Keratinocyte (primary cell): ENCODE data around the gene AOC1. TPM values are rescaled to one million over a fixed set of nuclear protein-coding genes. Genes with fewer than 3 reads are reported as not detected.

Experiments
- DNase-seq: peaks from one replicate; pipeline ENCODE4 v3.0.0-alpha.2; 2011; ENCODE audit warnings: low read depth, missing footprints, low spot score
- FAIRE-seq: peaks from 2 replicates; lab custom pipeline; 2011; peaks lifted over from hg19 to GRCh38; lab: Jason Lieb, UNC
- H2AFZ ChIP-seq: 2 replicates; pipeline ENCODE4 v1.6.0; 2012; ENCODE audit warnings: low read length, control low read depth, inconsistent platforms; ENCODE audit not compliant: control insufficient read depth
- H3K27ac ChIP-seq: 2 replicates; pipeline ENCODE4 v1.5.1; 2011; ENCODE audit warnings: low read length; ENCODE audit not compliant: control insufficient read depth, insufficient read depth
- H3K27me3 ChIP-seq: 3 replicates; pipeline ENCODE4 v1.6.0; 2011; ENCODE audit warnings: low read length; ENCODE audit not compliant: control insufficient read depth, insufficient read depth; ENCODE audit errors: extremely low read depth
- H3K36me3 ChIP-seq, 2 experiments: 2 replicates in 1 of 2; 3 replicates in 1 of 2; pipeline ENCODE4 v1.5.1; 2011; ENCODE audit warnings: low read length in 2 of 2, mild to moderate bottlenecking in 1 of 2; ENCODE audit not compliant: control insufficient read depth in 2 of 2, insufficient read depth in 2 of 2; ENCODE audit errors: extremely low read depth in 1 of 2
- H3K4me1 ChIP-seq: 3 replicates; pipeline ENCODE4 v1.5.1; 2011; ENCODE audit warnings: low read length; ENCODE audit not compliant: control insufficient read depth, insufficient read depth; ENCODE audit errors: extremely low read depth
- H3K4me2 ChIP-seq: 3 replicates; pipeline ENCODE4 v1.6.0; 2011; ENCODE audit warnings: low read depth, low read length; ENCODE audit not compliant: control insufficient read depth, insufficient read depth; ENCODE audit errors: extremely low read depth
- H3K4me3 ChIP-seq, 3 experiments: fragments of 200-600 bp in 1 of 3; sonication (generic) in 1 of 3; 2 replicates in 2 of 3; 3 replicates in 1 of 3; pipeline ENCODE4 v1.5.1; 2011 to 2016; ENCODE audit warnings: low read length in 3 of 3, mild to moderate bottlenecking in 3 of 3, control low read depth in 2 of 3, inconsistent platforms in 1 of 3, low read depth in 1 of 3, mixed read lengths in 1 of 3, mixed run types in 1 of 3, moderate library complexity in 1 of 3; ENCODE audit not compliant: control insufficient read depth in 2 of 3, insufficient read depth in 2 of 3; ENCODE audit errors: extremely low read depth in 1 of 3
- H3K79me2 ChIP-seq: 2 replicates; pipeline ENCODE4 v1.6.0; 2012; ENCODE audit warnings: low read length; ENCODE audit not compliant: control insufficient read depth, insufficient read depth
- H3K9ac ChIP-seq: 3 replicates; pipeline ENCODE4 v1.6.0; 2011; ENCODE audit warnings: low read length; ENCODE audit not compliant: control insufficient read depth, insufficient read depth; ENCODE audit errors: extremely low read depth
- H3K9me1 ChIP-seq: 3 replicates; pipeline ENCODE4 v1.6.0; 2011; ENCODE audit warnings: low read length; ENCODE audit not compliant: control insufficient read depth, insufficient read depth; ENCODE audit errors: extremely low read depth
- H3K9me3 ChIP-seq: 2 replicates; pipeline ENCODE4 v1.5.1; 2012; ENCODE audit warnings: low read depth, low read length; ENCODE audit not compliant: control insufficient read depth
- H4K20me1 ChIP-seq: 3 replicates; pipeline ENCODE4 v1.6.0; 2011; ENCODE audit warnings: low read length; ENCODE audit not compliant: control insufficient read depth, insufficient read depth; ENCODE audit errors: extremely low read depth
- EZH2 ChIP-seq: IDR thresholded peaks from one replicate; pipeline ENCODE4 v1.6.1; 2012; ENCODE audit warnings: inconsistent platforms, mild to moderate bottlenecking, low read length, moderate library complexity
- dilution Hi-C: fragments of 300-500 bp; cut with MboI; formaldehyde crosslinking; loops from one replicate; pipeline ENCODE4 v1.7.0; 2020; ENCODE audit warnings: low sequenced_read_pairs; ENCODE audit not compliant: extremely low pct_ligation_motif_present
- polyA plus RNA-seq, 5 experiments: library from polyadenylated mRNA; depleted of rRNA in 3 of 5; stranded (reverse) in 3 of 5; stranded (forward) in 1 of 5; unstranded in 1 of 5; fragments of >200 nt; gene quantifications; 1 replicate in 1 of 5; 2 replicates in 3 of 5; 3 replicates in 1 of 5; pipeline versions ENCODE4 v1.2.1 to v1.2.3, GENCODE V29; 2011 to 2012; ENCODE audit warnings: missing spikeins in 2 of 5, low read depth in 1 of 5, low replicate concordance in 1 of 5
- TF ChIP-seq, protein P1 (sequence below), 3 experiments: IDR thresholded peaks in 1 of 3; conservative IDR thresholded peaks in 1 of 3; optimal IDR thresholded peaks in 1 of 3; 2 replicates in 2 of 3; 3 replicates in 1 of 3; pipeline versions ENCODE3 to v1.5.1; 2011; ENCODE audit warnings: low read length in 3 of 3, mild to moderate bottlenecking in 3 of 3, moderate library complexity in 2 of 3, control low read depth in 1 of 3, inconsistent platforms in 1 of 3; ENCODE audit not compliant: insufficient read depth in 2 of 3; ENCODE audit errors: extremely low read depth in 1 of 3

AOC1 gene
- polyA plus RNA-seq, 1 donor (not counting 4 experiments of a cell fraction or from before 2014, with no cell fraction given), result not detected

DNA sequence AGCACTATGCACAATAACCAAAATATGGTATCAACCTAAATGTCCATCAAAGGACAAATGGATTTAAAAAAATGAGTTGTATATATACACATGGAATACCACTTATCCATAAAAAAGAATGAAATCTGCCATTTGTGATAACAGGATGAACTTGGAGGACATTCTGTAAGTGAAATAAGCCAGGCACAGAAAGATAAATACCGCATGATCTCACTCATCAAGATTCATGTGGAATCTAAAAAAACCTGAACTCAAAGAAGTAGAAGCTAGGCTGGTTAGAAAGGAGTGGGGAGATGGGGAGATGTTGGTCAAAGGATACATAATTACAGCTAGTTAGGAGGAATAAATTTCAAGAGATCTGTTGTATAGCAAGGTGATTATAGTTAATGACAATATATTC, 17.3 kb upstream of the AOC1 start:
- no peak overlapping the region for H3K4me2 ChIP-seq
- no peaks in the 10 kb centered on the region for H3K9me1 ChIP-seq
- no peaks in the 10 kb centered on the region for H3K27me3 ChIP-seq
- FAIRE-seq (no peak), DNase-seq (no peak)
- no peak overlapping the region for H3K4me3 ChIP-seq
- H3K36me3 ChIP-seq, result no peaks in the 10 kb centered on the region
- H3K4me1 ChIP-seq, result no peaks in the 10 kb centered on the region
- H3K27ac ChIP-seq, result no peak overlapping the region
- TF ChIP-seq, protein P1, sequence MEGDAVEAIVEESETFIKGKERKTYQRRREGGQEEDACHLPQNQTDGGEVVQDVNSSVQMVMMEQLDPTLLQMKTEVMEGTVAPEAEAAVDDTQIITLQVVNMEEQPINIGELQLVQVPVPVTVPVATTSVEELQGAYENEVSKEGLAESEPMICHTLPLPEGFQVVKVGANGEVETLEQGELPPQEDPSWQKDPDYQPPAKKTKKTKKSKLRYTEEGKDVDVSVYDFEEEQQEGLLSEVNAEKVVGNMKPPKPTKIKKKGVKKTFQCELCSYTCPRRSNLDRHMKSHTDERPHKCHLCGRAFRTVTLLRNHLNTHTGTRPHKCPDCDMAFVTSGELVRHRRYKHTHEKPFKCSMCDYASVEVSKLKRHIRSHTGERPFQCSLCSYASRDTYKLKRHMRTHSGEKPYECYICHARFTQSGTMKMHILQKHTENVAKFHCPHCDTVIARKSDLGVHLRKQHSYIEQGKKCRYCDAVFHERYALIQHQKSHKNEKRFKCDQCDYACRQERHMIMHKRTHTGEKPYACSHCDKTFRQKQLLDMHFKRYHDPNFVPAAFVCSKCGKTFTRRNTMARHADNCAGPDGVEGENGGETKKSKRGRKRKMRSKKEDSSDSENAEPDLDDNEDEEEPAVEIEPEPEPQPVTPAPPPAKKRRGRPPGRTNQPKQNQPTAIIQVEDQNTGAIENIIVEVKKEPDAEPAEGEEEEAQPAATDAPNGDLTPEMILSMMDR (optimal IDR thresholded peaks at IDR 0.05 in 1 of 3, IDR thresholded peaks at IDR 0.05 in 1 of 3, conservative IDR thresholded peaks at IDR 0.05 in 1 of 3; ENCODE audit: extremely low read depth in 1 of 3, insufficient read depth in 2 of 3, low read length in 3 of 3), result no peak
- no peak for TF ChIP-seq EZH2
- no peaks in the 10 kb centered on the region for H3K79me2 ChIP-seq
- no peaks in the 10 kb centered on the region for H4K20me1 ChIP-seq
- H2AFZ ChIP-seq, result no peak overlapping the region
- no peak overlapping the region for H3K9ac ChIP-seq
- dilution Hi-C loops, result no loop called here
- H3K9me3 ChIP-seq, result no peaks in the 10 kb centered on the region

DNA sequence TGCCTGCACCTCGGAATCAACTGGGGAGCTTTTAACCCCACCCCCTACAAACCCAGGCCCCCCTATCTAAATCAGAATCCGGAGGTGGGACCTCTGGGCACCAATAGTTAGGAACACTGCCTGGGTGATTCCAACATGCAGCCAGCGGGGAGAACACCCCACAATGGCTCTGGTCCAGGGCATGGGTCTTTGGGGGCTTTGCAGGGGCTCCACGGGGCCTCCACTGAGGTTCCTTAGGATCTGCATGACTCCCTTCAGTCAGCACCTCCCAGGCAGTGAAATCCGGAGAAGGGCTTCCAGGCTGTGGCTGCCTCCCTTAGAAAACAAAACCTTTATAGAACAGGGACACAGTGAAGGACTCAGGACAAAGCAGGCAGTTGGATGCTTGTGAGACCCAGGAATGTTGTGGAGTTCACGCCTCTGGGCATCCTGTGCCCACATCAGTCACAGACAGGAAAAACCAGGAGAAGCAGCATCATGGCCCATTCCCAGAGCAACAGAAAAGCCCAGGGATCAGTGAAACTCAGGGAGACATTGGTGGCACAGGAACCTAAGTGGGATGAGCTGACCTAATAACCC, 16.5 kb upstream of the AOC1 start:
- Histone ChIP-seq H4K20me1 (no peaks in the 10 kb centered on the region), H3K9me1 (no peaks in the 10 kb centered on the region), H3K27ac (no peak overlapping the region), H3K36me3 (no peaks in the 10 kb centered on the region), H3K27me3 (no peaks in the 10 kb centered on the region), H3K4me2 (no peak overlapping the region), H3K79me2 (no peaks in the 10 kb centered on the region), H2AFZ (no peak overlapping the region), H3K4me1 (no peaks in the 10 kb centered on the region), H3K4me3 (no peak overlapping the region), H3K9me3 (no peaks in the 10 kb centered on the region), H3K9ac (no peak overlapping the region)
- no peak for FAIRE-seq
- dilution Hi-C loops, result no loop called here
- no peak for TF ChIP-seq EZH2
- TF ChIP-seq, protein P1 (optimal IDR thresholded peaks at IDR 0.05 in 1 of 3, IDR thresholded peaks at IDR 0.05 in 1 of 3, conservative IDR thresholded peaks at IDR 0.05 in 1 of 3; ENCODE audit: extremely low read depth in 1 of 3, insufficient read depth in 2 of 3, low read length in 3 of 3), result no peak
- no peak for DNase-seq
